ENCODE data around the gene SNPH. TPM values are rescaled to one million over a fixed set of nuclear protein-coding genes. Genes with fewer than 3 reads are reported as not detected.

The SNPH gene
- total and polyA plus RNA-seq, 2 of the 8 experiments (the other 6 are each of a cell fraction or from before 2014, with no cell fraction given), result 0.98 to 4.9 TPM

GRCh38 chr20:1335961-1336698 lies 70.0 kb downstream of the SNPH start (continued):
- no peak for TF ChIP-seq ATF2 (IDR thresholded peaks at IDR 0.05; ENCODE audit: low read length)
- no peak for TF ChIP-seq CEBPB (IDR thresholded peaks at IDR 0.05; ENCODE audit: low read depth, low read length)
- TF ChIP-seq TBP (IDR thresholded peaks at IDR 0.05; ENCODE audit: low read depth, low read length), result no peak
- no peak for TF ChIP-seq HDAC2 (IDR thresholded peaks at IDR 0.05; ENCODE audit: borderline replicate concordance in 1 of 2, low read depth in 2 of 2, low read length in 2 of 2)
- no peak for TF ChIP-seq YY1 (IDR thresholded peaks at IDR 0.05; ENCODE audit: low read depth, low read length)
- TF ChIP-seq CHD7 (IDR thresholded peaks at IDR 0.05; ENCODE audit: insufficient replicate concordance, low read length), result no peak
- no peak for TF ChIP-seq KDM4A (IDR thresholded peaks at IDR 0.05; ENCODE audit: low read depth, low read length, severe bottlenecking)
- no peak for TF ChIP-seq RXRA (IDR thresholded peaks at IDR 0.05; ENCODE audit: insufficient read depth, low read depth, low read length)

Measured in H1 (cell line).